NK-92 (cell line): ENCODE data around the gene ZNF148.

ENCODE experiments used
- DNase-seq: peaks from one replicate; lab custom pipeline; 2025; ENCODE audit not compliant: unreplicated experiment; lab: John Stamatoyannopoulos, UW

The ZNF148 gene

DNA sequence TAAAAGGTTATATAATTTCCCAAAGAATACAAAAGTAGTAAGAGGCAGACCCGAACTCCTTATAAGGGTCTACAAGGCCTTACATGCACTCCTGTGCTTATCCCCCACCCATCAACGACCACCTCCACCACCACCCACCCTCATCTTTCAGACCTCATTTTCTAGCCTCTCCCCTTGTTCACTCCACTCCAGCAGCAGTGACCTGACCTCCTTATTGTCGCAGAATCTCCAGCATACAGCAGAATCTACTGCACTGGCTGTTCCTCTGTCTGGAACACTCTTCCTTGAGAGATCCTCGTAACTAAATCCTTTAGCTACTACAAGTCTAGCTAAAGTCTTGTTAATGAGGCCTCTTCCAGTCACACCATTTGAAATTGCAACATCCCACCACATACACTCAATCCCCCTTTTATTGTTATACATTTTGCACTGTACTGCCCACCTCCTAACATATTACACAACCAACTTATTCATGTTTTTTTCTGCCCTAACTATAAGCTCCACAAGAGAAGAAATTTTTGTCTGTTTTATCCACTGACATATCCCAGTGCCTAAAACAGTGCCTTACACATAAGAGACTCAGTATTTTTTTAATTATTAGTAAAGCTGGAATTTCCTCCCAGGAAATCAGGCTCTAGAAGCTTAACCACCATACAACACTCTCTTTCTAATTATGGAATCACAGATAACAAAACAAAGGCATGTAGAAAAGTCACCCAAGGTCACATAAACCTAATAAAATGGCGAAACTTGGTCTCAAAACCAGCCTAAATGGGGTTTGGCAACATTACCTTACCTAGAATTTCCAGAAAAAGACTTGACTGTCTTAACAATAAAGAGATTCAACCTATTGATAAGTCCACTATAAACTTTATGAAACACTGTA, 40.2 kb downstream of the ZNF148 start:
- DNase-seq, result no peak

GRCh38 chr3:125332504-125332903, 42.6 kb downstream of the ZNF148 start:
- DNase-seq, result no peak

GRCh38 chr3:125331243-125331642, 43.9 kb downstream of the ZNF148 start:
- DNase-seq, result no peak

GRCh38 chr3:125326957-125327356, 48.2 kb downstream of the ZNF148 start:
- DNase-seq, result no peak

- no peak for DNase-seq
These were observed 49.4 kb downstream of the ZNF148 start for GRCh38 chr3:125325746-125326145.

DNA sequence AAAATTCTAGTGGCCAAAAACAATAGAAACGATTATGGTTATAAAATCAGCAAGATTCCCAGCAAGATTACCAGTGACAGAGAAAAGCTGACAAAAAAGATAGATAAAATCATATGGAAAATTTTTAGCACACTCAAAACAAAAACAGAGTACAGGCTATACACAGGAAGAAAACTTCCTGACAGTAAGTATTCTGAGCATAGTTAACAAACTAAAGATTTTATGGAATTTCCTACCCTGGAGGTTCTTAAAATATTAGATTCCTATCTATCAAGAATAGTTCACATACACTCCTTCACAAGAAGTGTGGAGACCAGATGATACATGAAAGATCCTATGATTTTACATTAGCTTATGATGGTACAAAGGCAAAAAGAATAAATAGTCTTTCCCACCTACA, 50.8 kb downstream of the ZNF148 start:
- DNase-seq, result no peak

- DNase-seq, result no peak
These were observed 52.2 kb downstream of the ZNF148 start for GRCh38 chr3:125322917-125323316.

- DNase-seq, result no peak
These were observed 53.0 kb downstream of the ZNF148 start for GRCh38 chr3:125322166-125322565.

DNA sequence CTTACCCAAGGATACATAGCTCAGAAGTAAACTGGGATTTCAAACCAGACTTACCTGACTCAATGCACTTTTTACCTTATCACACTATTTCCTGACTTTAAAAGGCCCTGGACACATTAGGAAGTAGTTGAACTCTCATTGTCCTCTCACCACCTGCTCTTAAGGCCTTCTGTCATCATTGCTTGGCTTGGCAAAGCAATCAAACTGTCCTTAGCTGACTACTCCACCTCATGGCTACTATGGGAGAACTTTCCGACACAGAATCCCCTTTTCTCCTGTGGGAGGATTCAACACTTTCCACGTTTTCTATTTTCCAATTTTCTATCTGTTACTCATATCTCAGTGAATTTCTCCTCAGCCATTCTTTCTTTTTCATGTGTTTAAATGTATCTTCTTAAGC, 55.4 kb downstream of the ZNF148 start:
- no peak for DNase-seq

- DNase-seq, result no peak
These were observed 56.3 kb downstream of the ZNF148 start for GRCh38 chr3:125318871-125319270.

DNA sequence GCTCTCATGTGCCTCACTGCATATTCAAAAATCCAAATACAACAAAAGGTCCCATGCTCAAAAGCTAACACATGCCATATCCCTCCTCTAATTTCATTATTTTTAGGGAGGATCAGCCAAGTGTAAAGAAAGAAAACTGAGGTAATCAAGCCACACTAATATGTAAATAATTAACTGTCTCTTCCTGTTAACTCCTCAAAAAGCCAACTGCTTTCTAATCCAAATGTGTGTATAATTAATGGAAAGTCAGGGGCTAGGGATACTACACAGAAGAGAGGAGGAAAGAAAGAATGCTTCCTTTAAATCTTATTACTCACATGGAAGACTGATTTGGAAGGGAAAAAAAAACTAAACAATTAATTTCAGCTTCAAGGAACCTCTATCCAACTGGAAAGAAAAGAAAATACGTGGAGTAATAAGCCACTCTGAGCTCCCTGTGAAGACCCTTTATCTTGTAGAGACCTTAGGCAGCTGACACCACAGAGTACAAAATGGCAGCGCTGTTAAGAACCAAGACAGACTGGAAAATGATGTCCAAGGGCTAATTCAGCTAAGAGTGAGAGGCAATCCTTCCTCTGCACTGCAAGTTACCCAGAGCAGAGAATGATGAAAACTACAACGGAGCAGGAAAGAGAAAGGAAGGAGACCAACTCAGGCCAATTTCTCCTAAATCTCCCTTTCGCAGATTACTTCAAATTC, 56.8 kb downstream of the ZNF148 start:
- DNase-seq, result no peak

- DNase-seq, result no peak
These were observed 57.4 kb downstream of the ZNF148 start for GRCh38 chr3:125317761-125318160.

DNA sequence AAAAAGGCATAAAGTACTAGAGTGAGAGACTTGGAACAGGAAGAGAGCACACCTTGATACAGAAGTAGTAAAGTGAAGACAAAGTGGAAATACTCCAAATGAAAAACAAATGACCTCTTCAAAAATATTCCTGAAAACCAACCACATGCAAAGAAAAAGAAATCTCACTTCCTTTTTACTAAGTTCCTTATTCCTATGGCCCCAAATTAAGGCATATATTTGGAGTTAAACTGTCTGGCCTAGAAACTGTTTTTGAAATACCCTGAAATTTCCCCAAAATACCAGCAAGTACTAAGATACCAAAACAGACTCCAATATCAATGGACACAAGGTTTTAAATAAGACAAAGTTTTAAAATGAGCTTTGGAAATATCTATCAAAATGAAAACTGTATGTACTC, 58.2 kb downstream of the ZNF148 start:
- DNase-seq, result no peak

DNA sequence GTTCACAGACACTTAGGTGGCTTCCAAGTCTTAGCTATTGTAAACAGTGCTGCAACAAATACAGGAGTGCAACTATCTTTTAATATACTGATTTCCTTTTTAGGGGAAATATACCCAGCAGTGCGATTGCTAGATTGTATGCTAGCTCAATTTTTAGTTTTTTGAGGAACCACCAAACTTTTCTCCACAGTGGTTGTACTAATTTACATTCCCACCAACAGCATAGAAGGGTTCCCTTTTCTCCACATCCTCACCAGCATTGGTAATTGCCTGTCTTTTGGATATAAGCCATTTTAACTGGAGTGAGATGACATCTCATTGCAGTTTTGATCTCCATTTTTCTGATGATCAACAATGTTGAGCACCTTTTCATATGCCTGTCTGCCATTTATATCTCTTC, 58.9 kb downstream of the ZNF148 start:
- no peak for DNase-seq

GRCh38 chr3:125313060-125313635, 62.0 kb downstream of the ZNF148 start:
- DNase-seq, result no peak

DNA sequence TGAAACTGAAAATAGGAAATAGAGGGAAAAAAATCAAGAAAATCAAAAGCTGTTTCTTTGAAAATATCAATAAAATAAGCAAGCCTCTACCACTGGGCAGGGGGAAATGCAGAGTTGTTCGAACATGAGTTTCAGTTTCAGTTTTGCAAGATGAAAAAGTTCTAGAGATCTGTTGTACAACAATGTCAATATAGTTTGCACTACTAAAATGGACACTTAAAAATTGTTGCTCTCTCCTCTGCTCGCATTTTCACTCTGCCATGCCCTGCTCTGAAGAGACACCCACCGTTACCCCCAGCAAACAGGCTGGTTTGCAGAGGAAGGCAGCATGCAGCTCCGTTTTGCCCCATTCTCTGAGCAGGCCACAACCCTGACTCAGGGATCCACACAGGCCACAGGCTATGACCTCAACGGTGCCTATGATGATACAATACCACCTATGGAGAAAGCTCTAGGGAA, 64.5 kb downstream of the ZNF148 start:
- DNase-seq, result peak; percentile 8

DNA sequence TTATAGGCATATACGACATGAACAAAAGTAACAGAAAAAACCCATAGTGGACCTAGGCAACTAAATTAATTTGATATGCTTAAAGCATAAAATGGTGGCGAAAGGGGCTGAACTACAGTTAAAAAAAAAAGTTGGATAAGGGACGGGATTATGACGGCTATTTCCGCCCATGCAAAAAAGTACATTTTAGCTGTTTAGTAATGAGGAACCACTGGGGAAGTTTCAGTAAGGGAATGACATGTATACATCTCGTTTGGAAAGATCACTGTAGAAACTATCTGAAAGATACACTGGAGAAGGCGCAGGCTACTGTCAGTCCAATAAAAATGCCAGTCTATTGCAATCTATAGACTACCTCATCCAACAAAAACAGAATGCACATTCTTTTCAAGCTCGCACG, 65.6 kb downstream of the ZNF148 start:
- no peak for DNase-seq

- DNase-seq, result no peak
These were observed 68.5 kb downstream of the ZNF148 start for GRCh38 chr3:125306620-125307019.

DNA sequence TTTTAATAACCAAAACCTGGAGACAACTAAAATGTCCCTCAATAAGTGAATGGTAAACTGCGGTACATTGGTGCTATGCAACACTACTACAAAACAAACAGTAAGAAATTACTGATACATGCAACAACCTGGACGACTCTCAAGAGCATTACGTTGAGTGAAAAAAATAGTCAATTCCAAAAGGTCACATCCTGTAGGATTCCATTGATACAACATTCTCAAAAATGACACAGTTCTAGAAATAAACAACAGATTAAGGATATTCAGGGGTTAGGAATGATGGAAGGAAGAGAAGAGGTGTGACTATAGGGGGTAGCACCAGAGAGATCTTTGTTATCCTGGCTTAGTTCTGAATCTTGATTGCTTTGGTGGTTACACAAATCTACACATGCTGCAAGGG, 72.2 kb downstream of the ZNF148 start:
- DNase-seq, result no peak

DNA sequence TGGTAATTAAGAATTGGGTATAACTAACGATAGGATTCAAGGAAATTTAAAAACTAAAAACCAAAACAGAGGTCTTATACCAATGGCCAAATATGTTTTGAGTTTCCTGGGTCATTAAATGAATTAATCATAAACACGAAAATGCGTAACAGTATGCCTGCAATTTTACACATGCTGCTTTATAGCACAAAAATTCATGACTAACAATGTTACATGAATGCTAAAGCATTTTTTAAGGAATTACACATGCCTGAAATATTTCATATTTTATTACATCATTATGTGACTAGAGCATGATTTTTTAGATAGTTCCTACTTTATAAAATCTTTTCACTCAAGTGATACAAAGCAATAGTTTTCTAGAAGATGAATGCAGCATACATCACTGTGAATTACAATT, 74.7 kb downstream of the ZNF148 start:
- no peak for DNase-seq

DNA sequence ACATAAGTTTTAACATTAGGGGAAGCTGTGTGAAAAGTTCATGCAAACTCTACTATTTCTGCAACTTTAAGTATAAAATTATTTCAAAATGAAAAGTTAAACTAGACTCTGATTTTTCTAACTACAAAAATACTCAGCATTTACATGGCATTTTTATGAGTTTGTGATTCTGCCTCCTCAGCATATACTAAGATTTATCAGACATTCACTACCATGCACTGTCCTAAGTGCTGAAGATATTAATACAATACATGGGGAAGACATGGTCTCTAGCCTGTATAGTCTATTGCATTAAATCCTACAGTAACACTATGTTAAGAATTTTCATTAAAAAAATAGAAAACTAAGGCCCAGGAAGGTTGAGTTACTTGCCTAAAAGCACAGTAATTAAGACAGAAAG, 80.7 kb downstream of the ZNF148 start:
- no peak for DNase-seq

GRCh38 chr3:125292015-125292414, 83.1 kb downstream of the ZNF148 start:
- no peak for DNase-seq
